ENCODE results near the gene ABCC4.

The ABCC4 gene

DNA sequence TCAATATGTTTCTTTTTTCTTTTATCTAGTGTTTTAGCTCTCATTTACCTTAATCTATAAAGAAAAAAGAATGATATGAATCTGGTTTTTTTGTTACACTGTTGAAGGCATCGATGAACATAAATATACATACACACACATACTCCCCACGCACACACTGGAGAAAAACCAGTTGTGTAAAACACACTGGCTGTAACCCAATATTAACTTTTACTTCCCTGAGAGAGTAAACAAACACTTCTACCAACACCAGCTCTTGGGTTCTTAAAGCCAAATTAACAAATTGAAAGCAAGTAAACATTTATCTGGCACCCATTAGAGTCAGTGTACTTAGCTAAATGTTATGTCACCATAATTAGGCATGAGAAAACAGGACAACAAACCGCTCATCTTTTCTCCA lies 145.7 kb downstream of the ABCC4 start:
- no peak for TF ChIP-seq CTCF (IDR thresholded peaks at IDR 0.05; ENCODE audit: control insufficient read depth, insufficient read depth, low read depth, low read length, missing control alignments)
- H3K4me3 ChIP-seq (ENCODE audit: control insufficient read depth, low read depth, low read length): no peak overlapping the region
- no peak for DNase-seq (ENCODE audit: low read depth)

DNA sequence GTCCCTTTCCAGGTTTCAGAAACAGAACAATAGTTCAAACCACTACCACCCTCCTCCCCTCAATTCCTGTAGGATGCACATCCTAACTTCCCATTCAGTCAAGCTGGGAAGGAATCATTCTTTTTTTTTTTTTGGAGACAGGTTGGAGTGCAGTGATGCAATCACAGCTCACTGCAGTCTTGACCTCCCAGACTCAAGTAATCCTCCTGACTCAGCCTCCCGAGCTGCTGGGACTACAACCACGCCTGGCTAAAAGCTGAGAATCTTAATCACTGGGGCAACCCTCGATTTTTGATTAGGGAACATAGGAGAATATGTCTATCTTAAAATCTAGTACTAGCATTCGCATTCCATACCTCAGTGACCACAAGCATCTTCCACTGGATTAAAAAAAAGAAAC lies 146.2 kb downstream of the ABCC4 start:
- TF ChIP-seq CTCF (IDR thresholded peaks at IDR 0.05; ENCODE audit: control insufficient read depth, insufficient read depth, low read depth, low read length, missing control alignments): no peak
- H3K4me3 ChIP-seq (ENCODE audit: control insufficient read depth, low read depth, low read length): no peak overlapping the region
- DNase-seq (ENCODE audit: low read depth): no peak

GRCh38 chr13:95154413-95154886 lies 146.8 kb downstream of the ABCC4 start:
- H3K4me3 ChIP-seq (ENCODE audit: control insufficient read depth, low read depth, low read length): no peak overlapping the region
- no peak for TF ChIP-seq CTCF (IDR thresholded peaks at IDR 0.05; ENCODE audit: control insufficient read depth, insufficient read depth, low read depth, low read length, missing control alignments)
- DNase-seq (ENCODE audit: low read depth): no peak

- DNase-seq (ENCODE audit: low read depth): no peak
- no peak for TF ChIP-seq CTCF (IDR thresholded peaks at IDR 0.05; ENCODE audit: control insufficient read depth, insufficient read depth, low read depth, low read length, missing control alignments)
- H3K4me3 ChIP-seq (ENCODE audit: control insufficient read depth, low read depth, low read length): no peak overlapping the region
These were observed 147.4 kb downstream of the ABCC4 start for GRCh38 chr13:95153647-95154412.

DNA sequence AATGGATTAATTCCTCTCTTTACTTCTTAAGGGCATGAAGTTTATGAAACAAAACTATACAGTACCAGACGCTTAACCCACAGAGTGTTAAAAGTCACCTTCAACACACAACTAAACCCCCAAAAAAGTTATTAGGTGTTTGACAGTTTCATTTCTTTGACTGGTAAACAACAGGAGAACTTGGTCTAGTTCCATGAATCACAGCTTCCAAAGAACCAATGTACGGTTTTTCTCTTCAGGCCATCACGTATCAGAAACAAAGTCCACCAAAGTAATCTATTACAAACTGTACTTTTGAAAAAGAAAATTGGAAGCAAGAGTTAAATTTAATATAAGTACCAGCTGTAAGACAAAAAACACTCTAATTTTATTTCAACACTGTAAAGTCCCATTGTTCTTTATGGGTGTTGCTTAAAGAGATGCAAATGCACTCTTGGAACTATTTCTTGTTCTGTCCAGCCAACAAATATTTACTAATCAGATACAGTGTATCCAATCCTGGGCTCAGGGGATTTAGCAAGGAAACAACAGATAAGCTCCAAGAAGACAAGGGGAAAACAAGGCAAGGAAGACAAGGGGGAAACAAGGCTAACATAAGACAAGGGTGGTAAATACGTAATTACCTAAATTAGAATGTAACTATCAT lies 149.2 kb downstream of the ABCC4 start:
- no peak overlapping the region for H3K4me3 ChIP-seq (ENCODE audit: control insufficient read depth, low read depth, low read length)
- TF ChIP-seq CTCF (IDR thresholded peaks at IDR 0.05; ENCODE audit: control insufficient read depth, insufficient read depth, low read depth, low read length, missing control alignments): no peak
- no peak for DNase-seq (ENCODE audit: low read depth)

DNA sequence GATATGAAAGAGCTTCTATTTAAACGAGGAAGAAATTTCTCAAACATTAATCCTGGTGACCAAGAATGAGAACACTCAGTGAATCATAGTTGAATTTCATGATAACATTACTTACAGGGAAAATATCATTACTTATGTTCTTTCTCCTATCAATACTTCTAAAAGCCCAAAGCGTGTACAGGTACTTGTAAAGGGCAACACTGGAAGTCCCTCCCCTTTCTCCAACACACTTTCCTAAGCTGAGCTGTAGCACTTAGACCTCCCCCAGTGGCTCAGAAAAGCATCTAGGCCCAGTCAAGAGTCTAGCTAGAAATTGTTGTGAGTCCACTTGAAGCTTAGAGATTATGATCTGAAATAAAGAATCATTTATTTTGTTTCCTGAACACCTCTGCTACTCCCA lies 150.7 kb downstream of the ABCC4 start:
- DNase-seq (ENCODE audit: low read depth): no peak
- no peak for TF ChIP-seq CTCF (IDR thresholded peaks at IDR 0.05; ENCODE audit: control insufficient read depth, insufficient read depth, low read depth, low read length, missing control alignments)
- H3K4me3 ChIP-seq (ENCODE audit: control insufficient read depth, low read depth, low read length): no peak overlapping the region

Measured in AG09309 (cell line).